RKO (cell line): ENCODE results near the gene TMEM272.
"Not testable (repeated sequence)": the region's sequence is repeated elsewhere in the genome, so short reads cannot be mapped to it uniquely, and the experiment has no call there.

Experiments used
- DNase-seq: peaks from one replicate; pipeline ENCODE4 v3.0.0-alpha.2; 2016; ENCODE audit warnings: low spot score

TMEM272 gene

DNA sequence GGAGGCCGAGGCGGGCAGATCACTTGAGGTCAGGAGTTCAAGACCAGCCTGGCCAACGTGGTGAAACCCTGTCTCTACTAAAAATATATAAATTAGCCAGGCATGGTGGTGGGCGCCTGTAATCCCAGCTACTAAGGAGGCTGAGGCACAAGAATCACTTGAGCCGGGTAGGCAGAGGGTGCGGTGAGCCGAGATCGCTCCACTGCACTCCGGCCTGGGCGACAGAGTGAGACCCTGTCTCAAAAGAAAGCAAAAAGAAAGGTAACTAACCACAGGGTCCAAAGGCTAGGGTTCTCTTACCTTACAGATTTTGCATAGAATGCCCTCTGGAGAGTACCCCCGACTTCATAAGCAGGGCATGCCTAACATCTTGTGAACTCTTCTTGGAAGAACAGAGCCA is 20.3 kb downstream of the TMEM272 start:
- DNase-seq = not testable (repeated sequence)

DNA sequence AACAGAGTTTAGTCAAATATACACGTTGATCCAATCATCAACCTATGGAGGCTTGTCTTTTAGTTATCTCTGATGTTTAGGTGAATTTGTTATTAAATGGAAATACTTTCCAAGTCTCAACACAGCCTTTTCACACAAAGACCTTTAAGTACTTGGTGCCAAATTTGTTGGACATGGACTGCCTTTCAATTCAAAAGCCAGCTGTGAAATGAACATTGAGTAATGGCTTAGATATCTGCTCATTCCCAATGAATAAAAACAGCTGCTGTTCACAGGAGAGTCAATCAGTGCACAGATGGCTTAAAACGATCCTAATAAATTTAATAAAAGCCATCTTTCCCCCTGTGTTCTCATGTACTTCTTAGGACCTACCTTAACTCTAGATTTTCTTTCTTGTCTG is 21.1 kb downstream of the TMEM272 start:
- DNase-seq = no peak

DNA sequence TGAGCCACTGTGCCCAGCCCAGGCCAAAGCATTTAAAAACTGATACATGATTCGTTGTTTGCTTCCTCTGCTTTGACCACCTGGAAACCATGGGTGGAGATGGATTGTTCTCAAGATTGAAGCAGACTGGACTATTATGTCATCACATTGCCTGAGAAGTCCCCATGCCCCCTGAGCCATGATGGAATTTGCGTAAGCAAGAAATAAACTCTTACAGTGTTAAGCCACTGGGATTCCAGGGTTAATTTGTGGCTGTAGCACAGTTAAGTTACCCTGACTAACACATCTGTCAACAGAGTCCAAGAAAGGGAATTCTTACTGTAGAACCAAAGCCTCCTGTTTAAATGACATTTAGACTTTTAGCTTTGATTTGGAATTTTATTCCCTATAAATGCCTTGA is 21.6 kb downstream of the TMEM272 start:
- no peak for DNase-seq

DNA sequence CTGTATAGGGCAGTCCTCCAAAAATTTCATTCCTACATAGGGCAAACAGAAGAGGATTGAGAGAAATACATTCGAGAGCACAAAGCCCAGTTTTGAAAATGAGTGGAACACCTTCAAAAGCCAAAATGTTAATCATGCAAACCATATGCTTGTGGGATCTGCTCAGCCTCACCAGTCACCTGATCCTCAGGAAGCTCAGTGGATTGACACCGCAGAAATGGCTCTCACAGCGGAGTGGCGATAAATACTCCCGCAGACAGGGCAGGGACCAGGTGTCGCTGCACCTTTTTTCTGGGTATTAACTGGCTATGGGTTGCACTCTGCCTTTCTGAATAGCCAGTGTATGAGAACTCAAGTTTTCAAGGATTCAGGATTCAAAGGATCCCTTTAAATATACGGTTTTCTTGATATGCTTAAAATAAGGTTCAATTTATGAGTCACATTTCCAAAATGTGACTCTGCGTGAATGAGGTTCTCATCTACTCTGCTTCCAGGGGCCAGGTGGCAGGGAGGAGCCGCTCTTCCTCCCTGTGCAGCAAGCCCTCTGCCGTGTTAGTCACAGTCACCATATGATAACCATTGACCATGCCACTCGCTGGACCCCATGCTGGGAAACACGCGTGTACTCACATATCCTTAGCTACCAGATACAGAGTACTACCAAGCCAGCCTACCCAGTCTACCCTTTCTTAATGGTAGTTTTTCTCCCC is 22.7 kb downstream of the TMEM272 start:
- no peak for DNase-seq

GRCh38 chr13:51821606-51822005 is 23.4 kb downstream of the TMEM272 start:
- DNase-seq = no peak

GRCh38 chr13:51820016-51820597 is 24.9 kb downstream of the TMEM272 start:
- DNase-seq = no peak

DNA sequence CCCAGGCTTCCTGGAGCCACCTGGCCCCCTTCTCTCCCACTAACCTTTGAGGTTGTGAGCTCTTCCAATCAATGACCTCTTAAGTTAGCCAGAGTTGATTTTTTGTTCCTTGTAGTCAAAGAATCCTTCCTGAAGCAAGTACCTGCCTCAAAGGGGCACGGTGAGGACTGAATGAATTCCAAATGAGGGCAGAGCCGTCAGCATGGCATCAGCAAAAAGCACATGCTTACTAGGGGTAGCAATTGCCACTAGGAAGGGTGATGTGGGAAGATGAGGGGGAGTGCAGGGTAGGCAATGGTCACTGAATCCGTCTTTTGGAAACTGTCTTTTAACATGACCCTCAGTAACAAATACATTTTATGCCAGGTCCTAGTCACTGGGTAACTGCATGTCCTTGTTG is 25.4 kb downstream of the TMEM272 start:
- no peak for DNase-seq

GRCh38 chr13:51818781-51819511 is 26.0 kb downstream of the TMEM272 start:
- DNase-seq = no peak

DNA sequence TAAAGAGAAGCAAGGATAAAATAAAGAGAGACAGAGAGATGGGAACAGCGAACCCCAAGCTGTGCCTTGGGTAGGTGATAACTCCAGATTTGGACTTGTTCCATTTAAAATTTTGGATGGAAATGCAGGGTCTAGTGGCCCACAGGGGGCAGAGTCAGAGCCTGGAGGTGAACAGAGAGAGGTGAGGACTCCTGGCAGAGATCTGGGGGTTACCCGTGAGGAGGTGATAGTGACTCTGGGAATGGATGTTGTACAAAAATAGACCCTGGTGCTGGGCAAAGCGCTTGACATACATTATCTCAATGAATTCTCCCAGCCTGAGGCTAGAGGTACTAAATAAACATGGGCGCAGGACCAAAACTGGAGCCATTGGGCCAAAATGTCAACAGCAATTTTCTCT is 26.7 kb downstream of the TMEM272 start:
- no peak for DNase-seq

GRCh38 chr13:51817717-51818116 is 27.3 kb downstream of the TMEM272 start:
- no peak for DNase-seq

- DNase-seq = no peak
These were observed 28.2 kb downstream of the TMEM272 start for GRCh38 chr13:51816604-51817249.

- DNase-seq = no peak
These were observed 29.1 kb downstream of the TMEM272 start for GRCh38 chr13:51815848-51816247.

GRCh38 chr13:51814825-51815650 is 29.9 kb downstream of the TMEM272 start:
- DNase-seq = peak; percentile 67

DNA sequence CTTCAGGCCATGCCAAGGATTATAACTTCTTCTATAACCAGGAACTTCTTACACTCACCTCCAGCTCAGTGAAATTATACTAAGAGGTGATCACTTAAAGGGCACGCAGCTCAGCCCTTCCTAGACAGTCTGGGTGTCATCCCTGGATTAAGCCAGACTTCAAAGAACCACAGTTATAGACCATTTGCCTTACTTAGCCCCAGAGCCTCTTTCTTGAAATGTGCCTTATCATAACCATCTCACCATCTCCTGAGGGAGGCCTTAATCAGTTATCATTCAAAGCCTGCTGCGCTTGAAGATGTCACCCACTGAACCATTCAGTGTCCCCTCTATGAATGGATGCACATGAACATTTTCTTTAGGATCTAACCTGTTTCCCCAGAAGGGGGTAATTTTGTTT is 30.9 kb downstream of the TMEM272 start:
- DNase-seq = no peak

GRCh38 chr13:51811920-51812451 is 33.0 kb downstream of the TMEM272 start:
- DNase-seq = no peak

DNA sequence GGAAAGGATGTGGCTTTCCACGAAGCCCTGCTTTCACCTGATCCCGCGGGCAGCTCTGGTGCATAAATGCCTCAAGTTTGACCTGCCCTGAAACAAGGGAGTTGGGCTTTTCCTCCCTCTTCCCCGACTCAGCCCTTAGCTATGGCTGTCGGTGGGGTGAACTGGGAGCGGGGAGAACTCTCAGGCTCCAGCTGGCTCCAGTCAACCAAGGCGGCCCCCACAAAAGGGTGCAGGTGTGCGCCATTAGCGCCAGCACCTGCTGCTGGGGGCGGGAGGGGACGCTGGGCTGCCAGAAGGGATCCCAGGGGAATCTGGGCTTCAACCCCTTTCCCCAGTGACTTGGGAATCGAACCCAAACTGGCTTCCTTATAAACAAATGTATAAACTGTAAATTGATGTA is 33.9 kb downstream of the TMEM272 start:
- no peak for DNase-seq

GRCh38 chr13:51808811-51809210 is 36.2 kb downstream of the TMEM272 start:
- no peak for DNase-seq

- DNase-seq = no peak
These were observed 37.9 kb downstream of the TMEM272 start for GRCh38 chr13:51807041-51807440.

DNA sequence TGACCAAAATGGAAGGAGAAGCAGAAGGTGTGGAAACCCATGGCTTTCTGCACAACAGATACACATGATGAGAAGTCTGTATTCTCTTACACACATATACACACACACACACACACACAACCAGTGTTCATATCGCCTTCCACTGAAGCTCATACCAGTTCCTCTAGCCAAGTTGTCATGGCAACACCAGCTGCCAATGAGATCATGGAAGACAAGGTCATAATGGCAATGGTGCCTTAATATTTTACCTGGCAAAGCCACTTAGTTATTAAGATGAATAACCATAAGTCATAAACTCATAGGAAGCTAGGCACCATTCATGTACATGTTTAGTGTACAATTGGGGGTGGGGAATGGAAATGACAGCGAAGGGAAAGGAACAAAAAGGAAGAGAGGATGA is 38.4 kb downstream of the TMEM272 start:
- peak; percentile 30 for DNase-seq

DNA sequence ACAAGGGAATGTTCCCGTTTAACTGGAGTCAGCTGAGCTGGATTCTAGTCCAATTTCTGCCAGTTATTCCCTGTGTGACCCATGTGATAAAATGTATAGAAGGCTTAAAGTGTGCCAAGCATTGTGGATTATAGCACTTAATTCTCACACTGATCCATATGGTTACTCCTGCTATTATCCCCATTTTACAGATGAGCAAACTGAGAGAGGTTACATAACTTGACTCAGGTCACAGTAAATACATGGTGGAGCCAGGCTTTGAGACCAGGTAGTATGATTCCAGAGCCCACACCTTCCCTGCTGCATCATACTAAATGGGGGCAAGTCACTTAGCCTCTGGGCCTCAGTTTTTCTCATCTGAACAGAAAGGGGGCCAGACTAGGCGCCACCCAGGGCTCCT is 39.1 kb downstream of the TMEM272 start:
- DNase-seq = no peak

- no peak for DNase-seq
These were observed 39.7 kb downstream of the TMEM272 start for GRCh38 chr13:51805313-51805712.
